GM18507 (cell line): ENCODE data around the gene PPP2R5E.
"Not testable (repeated sequence)": the region's sequence is repeated elsewhere in the genome, so short reads cannot be mapped to it uniquely, and the experiment has no call there.

Experiments
- DNase-seq: peaks from one replicate; pipeline ENCODE4 v3.0.0; 2011; ENCODE audit warnings: low read depth; ENCODE audit not compliant: insufficient read length; ENCODE audit errors: extremely low spot score
- FAIRE-seq: peaks from 2 replicates; lab custom pipeline; 2011; peaks lifted over from hg19 to GRCh38; lab: Jason Lieb, UNC

Gene PPP2R5E

DNA sequence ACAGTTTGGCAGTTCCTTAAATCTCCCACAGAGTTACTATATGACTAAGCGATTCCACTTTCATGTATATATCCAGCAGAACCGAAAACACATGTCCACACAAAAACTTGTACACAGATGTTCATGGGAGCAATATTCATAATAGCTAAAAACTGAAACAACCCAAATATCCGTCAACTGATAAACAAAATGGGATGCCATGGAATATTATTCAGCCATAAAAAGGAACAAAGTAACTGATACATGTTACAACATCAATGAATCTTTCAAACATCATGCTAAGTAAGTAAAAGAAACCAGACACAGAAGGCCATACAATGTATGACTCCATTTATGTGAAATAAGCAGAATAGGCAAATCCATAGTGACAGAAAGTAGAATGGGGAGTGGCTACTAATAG lies 144.2 kb downstream of the PPP2R5E start:
- peak; percentile 56 for FAIRE-seq

DNA sequence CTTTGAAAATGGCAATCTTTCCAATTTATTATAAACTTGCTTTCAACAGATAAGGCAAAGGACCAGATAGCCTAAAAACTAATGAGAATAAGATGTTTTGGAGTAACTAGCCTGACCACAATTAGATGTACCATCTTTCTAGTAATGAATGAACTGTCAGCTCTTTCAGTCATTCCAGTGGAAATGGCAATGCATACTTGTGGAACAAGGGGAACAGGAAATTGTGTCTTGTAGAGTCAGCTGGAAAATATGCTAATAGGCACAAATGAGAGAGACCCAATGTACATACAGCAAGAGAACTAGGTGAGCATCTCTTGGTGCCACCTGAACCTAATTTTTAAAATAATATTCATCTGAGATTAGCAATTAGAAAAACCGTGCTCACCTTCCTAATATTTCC lies 148.3 kb downstream of the PPP2R5E start:
- FAIRE-seq (no peak), DNase-seq (no peak)

More for the DNA sequence above, 144.2 kb downstream of the PPP2R5E start:
- no peak for DNase-seq

DNA sequence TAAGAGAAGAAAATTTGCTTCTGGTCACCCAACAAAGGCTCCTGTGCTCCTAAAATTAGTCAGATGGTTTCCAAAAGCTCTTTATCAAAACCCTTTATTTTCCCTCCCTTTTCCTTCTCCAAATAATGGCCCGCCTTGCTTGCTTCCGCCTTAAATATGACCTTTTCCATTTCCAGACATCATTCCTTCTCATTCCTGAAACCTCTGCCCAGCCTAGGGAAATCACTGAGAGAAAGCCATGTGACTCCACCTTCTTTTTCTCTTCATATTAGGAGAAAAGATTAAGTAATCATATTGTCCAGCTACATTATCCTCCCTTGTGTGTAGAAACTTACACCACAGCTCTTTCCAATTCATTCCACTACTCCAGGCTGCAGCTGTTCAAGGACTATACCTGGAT lies 148.7 kb downstream of the PPP2R5E start:
- DNase-seq (no peak), FAIRE-seq (no peak)

DNA sequence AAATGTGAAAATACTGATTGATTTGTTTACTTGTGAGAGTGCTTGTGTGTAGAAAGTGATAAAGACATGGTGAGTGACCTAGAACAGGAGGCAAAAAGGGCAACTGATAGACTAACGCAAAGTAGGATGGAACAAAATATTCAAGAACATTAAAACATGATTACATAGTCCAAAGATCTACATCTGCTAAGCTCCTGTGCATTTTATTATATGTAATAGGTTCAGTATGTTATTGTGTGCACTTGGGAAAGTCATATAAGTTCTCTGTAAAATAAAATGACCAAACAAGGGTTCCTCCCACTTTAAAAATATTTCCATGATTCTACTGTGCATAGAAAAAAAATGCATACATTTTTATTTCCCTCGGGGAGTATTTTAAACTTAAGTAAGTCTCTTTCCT lies 150.2 kb downstream of the PPP2R5E start:
- FAIRE-seq: no peak
- no peak for DNase-seq

DNA sequence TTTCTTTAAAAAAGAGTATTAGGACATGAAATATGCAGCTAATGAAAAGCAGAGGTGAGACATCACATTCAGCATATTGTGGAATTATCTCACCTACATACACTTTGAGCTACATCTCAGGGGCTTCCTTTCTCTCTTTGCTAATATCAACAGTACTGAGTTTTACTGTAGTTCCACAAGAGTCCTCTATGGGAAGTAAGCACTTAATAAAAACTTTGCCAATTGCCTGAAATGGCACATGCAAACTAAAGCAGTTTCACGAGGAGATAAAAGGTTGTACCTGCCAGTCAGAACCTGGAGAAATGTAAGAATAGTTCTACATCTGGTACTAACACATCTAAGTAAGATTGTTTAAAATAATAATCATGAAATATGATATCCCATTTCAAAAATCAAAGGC lies 150.9 kb downstream of the PPP2R5E start:
- no peak for FAIRE-seq
- no peak for DNase-seq

DNA sequence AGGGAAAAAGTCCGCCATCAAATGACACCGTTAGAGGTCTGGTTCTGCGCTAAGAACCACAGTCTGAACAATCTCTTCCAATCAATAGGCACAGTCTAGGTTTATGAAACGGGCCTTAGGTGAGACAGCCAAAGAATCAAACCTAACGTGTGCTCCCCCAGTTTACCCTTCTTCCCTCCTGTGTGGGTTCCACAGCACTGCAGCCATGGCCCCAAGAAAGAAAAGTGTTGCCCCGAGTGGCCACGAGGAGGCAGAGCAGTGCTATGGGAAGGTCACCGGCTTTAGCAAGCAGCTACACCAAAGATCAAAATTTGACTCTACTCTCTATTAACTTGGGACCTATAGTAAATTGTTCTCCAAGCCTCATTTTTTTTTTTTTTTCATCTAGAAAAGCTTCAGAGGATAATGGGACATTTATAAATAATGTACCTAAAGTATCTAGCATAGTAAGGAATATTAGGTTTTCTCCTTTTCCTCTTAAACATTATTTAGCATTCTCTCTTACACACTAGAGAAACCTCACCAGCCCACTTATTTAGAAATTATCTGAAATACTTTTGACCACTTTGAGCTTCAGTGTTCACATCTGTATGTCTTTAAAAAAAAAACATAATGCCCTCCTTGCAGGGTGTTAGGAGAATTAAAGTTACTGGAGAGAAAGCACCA lies 154.3 kb downstream of the PPP2R5E start:
- DNase-seq (peak; percentile 43), FAIRE-seq (peak; percentile 81)

DNA sequence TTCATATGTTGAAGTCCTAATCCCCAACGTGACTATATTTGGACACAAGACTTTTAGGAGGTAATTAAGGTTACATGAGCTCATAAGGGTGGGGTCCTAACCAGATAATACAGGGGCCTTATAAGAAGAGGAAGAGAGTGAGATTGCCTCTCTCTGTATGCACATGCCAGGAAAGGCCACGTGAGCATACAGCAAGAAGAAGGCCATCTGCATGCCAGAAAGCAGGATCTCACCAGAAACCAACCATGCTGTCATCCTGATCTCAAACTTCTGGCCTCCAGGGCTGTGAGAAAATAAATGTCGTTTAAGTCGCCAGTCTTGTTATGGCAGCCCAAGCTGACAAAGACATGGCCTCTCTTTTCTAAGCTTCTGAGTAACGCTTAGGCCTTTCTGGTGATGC lies 155.5 kb downstream of the PPP2R5E start:
- DNase-seq (no peak), FAIRE-seq (no peak)

DNA sequence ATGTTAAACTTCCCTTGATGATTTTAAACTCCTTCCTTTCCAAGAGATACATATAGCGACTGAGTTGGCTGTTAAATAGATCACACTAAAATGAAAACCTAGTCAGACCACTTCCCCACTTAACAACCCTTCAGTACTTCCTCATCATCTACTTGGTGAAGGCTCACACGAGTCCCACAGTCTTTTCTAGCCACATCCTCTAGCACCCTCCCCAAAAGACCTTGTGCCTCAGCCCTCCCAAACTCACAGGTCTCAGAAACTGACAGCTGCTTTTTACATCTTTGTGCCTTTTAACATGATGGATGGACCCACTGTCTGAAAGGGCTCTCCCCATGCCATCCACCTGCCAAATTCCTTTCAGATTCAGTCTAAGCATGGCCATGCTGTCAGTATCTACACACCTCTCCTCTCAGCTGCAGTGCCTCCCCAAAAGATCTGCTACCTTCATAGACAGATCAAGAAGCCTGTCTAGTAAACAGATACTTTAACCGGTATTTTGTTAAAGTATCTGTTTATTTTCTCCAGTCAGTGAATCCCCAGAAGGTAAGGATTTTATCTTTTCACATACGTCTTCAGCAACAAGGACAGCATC lies 159.3 kb downstream of the PPP2R5E start:
- peak; percentile 26 for DNase-seq
- peak; percentile 82 for FAIRE-seq

DNA sequence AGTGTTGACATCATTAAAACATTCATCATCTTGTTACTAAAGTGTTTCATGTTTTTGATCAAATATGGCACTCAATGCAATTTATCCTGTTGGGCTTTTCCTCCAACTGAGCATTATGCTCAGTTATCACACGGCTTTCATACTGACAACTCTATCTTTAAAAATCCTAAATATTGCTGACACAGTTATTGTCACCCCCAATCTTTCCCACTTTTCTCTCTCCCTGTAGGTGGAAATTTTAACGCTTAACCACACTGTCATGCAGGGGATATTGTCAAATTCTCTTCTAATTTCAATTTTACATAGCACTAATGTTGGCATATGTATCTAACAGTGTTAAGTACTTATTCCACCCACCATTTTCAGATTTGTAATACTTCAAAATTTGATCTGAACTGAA lies 164.7 kb downstream of the PPP2R5E start:
- DNase-seq (no peak), FAIRE-seq (no peak)

DNA sequence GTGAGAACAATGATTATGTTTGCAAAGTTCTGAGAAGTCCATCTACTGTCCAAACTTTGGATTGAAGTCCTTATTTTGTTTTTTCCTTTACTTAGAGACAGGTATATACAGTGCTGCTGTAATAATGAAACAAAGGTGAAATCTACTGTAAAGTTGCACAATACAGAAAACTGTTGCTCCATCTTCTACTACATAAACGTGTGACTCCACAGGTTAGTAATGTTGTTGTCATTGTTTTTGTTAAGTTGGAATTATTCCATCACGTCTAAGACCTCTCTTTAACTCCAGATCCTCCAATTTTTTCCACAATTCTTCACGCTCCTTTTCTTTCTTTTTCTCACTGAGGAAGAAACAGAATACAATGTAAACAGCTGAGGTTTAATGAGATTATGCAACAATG lies 167.4 kb downstream of the PPP2R5E start:
- DNase-seq (no peak), FAIRE-seq (no peak)

DNA sequence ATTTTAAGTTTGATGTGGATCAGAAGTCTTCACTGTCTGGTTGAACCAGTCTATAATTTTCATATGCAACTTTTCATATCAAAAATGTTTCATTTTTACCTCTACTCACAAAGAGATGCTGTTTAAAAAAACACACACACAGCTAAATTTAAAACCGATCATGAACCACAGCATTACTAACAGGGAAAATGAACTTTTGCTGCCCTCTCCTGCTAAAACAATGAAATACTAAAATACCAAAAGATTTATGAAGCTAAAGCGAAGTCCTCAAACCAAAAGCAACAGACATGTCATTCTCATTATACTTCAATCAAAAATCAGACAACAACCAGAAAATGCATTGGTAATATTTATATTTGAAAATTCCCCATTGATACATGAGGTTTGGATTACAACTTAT lies 171.6 kb downstream of the PPP2R5E start:
- peak; percentile 67 for FAIRE-seq
- not testable (repeated sequence) for DNase-seq

DNA sequence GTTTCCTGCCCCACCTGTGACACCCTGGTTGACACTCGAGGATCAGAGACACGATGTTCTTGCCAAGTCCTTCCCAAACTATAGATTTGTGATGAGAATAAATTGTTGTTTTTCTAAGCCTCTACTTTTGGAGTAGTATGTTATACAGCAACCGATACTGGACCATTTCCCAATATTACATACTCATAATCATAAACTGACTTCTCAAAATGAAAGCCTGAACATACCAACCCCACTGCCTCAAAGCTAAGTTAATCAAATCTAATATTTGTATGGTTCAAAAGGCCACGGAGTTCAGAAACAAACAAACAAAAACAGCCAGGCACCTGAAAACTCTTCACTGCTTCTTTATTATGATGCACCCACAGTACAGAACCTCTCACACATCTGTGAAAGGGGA lies 172.1 kb downstream of the PPP2R5E start:
- no peak for DNase-seq
- FAIRE-seq: no peak

DNA sequence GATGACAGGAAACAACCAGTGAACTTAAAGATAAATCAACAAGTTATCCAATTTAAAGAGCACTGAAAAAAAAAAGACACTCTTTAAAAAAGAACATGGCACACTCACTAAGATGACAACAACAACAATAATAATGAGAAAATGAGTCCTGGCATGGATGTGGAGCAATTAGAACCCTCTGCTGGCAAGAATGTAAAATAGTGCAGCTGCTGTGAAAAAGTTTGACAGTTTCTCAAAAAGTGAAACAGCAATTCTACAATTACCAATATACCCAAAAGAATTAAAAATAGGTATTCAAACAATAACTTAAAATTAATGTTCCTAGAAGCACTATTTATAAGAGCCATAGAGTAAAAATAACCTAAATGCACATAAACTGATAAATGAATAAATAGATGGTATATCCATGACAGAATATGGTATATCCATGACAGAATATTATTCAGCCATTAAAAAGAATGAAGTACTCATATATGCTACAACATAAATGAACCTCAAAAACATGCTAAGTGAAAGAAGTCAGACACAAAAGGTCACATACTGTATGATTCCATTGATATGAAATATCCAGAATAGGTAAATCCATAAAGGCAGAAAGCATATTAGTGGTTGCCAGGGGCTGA lies 175.3 kb downstream of the PPP2R5E start:
- FAIRE-seq (no peak), DNase-seq (no peak)

DNA sequence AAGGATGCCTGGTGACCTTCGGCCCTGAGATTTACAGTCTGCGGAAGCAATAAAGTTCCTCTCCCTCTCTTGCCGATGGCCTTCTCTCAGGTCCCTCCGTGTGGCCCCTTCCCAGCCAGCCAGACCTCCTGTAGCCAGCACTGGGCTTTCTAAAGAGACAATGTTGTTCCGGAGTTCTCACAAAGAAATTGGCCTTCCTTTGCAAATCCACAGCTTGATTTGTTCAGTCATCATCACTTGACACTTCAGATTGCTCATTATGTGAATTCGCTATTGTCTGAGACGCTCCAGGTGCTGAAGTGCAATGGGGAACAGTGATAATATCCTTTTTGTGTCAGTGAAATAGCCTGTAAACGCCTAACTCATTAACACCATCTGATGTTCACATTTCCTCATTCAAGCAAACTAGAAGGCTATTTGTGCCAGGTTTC lies 180.8 kb downstream of the PPP2R5E start:
- FAIRE-seq (no peak), DNase-seq (no peak)

DNA sequence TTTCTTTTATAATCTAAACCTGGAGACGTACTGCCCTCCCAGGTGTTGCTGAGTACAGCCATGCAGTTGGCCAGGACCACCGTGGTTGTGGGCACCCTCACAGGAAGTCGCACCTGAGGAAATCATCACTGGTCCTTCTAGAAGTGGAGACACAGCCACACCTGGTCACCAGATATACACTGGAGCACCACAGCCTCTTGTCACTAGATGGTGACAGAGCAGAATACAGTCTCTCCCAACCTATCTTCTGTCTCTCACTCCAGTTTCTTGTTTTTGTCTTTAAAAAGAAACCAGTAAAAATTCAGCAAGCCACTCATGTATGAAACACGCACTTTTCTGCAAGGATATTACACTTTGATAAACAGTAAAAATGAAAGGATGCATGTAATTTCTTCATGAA lies 181.4 kb downstream of the PPP2R5E start:
- DNase-seq (no peak), FAIRE-seq (no peak)

DNA sequence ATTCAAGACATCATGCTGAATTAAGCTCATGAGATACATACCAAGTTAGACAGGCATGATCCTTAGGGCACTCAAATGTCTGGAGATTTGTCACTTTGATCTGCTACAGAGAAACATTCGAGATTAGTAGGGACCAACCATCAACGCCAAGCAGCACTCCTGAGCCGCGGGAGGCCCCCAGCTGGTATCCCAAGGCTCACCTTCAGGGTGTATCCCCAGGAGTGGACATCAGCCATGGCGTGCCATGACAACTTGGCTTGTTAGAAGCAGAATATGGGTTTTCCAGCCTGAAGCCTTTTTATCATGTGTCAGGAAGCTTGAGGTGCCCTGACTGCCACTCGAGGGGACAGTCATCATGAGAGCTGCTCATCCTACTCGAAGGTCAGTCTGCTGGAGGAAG lies 185.3 kb downstream of the PPP2R5E start:
- FAIRE-seq: no peak
- DNase-seq: no peak

DNA sequence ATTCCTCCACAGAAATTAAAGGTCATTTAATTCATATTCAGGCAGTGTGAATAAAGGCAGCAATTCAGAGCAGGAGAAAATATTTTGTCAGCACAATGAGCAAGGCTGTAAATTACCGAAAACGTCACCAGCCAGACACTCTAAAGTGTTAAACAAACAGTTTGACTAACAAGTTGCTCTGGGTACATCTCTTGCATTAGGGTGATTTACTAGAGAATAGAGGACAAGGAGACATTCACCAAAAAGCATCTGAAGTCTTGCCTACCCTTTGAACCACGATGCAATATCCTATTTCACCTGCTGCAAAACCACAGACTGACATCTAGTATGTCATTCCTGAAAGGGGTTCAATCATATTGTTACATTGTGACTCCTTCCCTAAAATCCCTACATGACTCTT lies 197.4 kb downstream of the PPP2R5E start:
- no peak for FAIRE-seq
- no peak for DNase-seq

DNA sequence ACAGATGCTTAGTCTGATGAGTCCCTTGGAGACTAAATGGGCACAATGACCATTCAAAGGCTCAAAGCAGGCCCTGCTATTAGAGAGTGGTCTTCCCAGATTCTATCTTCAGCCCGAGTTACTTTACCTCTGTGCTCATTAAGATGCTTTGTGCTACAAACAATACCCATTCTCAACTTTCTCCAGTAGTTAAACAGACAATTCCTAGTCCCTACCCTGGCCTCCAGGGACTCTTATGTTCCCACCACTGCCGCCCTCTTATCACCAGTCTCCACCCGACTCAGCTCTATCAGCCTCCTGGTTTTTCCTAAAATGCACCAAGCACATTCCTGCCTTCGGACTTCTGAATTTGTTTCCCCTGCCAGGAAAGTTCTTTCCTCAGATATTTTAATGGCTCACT lies 198.8 kb downstream of the PPP2R5E start:
- DNase-seq (no peak), FAIRE-seq (no peak)

DNA sequence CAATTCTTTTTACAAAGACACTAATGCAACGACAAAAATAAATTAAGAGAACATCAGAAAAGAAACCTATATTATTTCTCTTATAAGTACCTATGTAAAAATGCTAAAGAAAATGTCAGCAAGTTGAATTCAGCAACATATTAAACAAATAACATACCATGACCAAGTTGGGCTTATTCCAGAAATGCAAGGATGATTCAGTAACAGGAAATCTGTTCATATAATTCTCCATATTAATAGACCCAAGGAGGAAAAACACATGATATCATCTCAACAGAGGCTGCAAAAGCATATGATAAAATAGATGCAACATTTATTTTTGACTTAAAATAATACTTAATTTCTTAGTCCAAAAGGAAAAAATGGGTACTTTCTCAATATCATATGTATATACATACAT lies 199.3 kb downstream of the PPP2R5E start:
- FAIRE-seq (no peak), DNase-seq (no peak)

DNA sequence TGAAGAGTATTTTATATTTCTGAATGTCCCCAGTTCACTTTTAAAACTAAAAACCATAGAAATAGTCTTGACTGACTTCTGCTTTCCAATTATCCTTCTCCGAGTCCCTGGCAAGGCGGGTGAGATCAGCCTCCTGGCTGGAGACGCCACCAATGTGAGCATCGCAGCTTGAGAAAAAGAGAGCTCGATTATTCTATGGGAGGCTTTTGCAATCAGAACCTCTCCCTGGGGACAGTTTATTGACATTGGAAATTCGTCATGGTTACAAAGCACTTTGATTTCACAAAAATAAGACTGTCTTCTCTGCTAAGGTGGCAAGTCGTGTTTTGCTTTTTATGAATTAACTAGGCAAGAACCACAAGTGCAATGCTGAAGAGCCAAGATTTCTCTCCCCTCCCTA lies 200.8 kb downstream of the PPP2R5E start:
- FAIRE-seq (no peak), DNase-seq (no peak)
